ENCODE measurements around the gene BTF3L4. TPM values are rescaled to one million over a fixed set of nuclear protein-coding genes. Genes with fewer than 3 reads are reported as not detected.

Gene BTF3L4
- total RNA-seq, 4 donors from 2014 or later = 46.9 to 61.9 (median 49.0) TPM

DNA sequence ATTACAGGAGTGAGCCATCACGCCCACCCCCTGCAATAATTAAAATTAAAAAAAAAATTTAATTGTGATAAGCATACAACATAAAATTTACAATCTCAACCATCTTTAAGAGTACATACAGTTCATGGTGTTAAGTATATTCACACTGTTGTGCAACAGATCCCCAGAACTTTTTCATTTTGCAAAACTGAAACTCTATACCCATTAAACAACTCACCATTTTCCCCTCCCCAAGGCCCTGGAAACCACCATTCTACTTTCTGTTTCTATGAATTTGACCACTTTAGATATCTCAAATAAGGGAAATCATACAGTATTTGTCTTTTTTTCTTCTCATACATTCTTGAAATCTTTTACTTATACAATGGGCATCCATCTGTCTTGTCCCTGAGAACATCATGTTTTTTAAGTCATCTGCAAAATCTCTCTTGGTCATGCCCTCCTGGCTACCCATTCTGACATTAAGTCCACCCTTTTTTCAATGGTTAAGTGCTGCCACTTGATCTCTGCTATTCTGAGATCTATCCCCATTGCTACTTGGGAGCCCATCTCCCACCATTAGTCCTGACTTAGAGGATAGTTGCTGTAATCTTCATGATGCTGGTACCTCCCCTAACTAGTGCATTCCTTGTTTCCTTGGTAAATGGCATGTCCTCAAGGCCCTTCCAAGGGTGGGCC is 46.4 kb downstream of the BTF3L4 start:
- H3K4me3 ChIP-seq (ENCODE audit: low read depth, poor library complexity, severe bottlenecking) = no peak overlapping the region
- intact Hi-C loops (cut with DNase I; ENCODE audit: low total_unique reads) = no loop called here
- DNase-seq (ENCODE audit: low spot score in 2 of 2) = no peak
- 88 to 97% methylated on average over 1 of the region's 1 CpG for WGBS, 2 donors
- TF ChIP-seq POLR2A (IDR thresholded peaks at IDR 0.05) = no peak
- TF ChIP-seq, protein P1, sequence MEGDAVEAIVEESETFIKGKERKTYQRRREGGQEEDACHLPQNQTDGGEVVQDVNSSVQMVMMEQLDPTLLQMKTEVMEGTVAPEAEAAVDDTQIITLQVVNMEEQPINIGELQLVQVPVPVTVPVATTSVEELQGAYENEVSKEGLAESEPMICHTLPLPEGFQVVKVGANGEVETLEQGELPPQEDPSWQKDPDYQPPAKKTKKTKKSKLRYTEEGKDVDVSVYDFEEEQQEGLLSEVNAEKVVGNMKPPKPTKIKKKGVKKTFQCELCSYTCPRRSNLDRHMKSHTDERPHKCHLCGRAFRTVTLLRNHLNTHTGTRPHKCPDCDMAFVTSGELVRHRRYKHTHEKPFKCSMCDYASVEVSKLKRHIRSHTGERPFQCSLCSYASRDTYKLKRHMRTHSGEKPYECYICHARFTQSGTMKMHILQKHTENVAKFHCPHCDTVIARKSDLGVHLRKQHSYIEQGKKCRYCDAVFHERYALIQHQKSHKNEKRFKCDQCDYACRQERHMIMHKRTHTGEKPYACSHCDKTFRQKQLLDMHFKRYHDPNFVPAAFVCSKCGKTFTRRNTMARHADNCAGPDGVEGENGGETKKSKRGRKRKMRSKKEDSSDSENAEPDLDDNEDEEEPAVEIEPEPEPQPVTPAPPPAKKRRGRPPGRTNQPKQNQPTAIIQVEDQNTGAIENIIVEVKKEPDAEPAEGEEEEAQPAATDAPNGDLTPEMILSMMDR (IDR thresholded peaks at IDR 0.05) = no peak

DNA sequence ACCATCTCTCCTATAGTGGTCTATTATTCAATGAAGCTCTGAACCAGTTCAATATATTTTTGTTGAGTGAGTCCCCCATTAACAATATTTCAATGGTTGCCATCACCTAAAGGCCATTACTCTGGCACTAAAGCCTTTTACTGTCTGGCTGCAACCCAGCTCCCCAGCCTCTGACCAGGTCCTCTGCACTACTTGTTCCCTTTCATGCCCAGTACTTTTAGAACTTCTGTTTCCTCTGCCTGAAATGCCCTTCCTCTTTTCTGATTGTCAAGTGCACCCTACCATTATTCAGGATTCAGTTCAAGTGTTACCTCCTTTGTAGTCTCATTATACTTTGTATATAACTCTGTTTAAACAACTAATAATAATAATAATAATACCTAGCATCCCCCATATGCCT is 55.4 kb downstream of the BTF3L4 start:
- no peak for TF ChIP-seq POLR2A (IDR thresholded peaks at IDR 0.05)
- TF ChIP-seq, protein P1 (IDR thresholded peaks at IDR 0.05) = no peak
- no peak overlapping the region for H3K4me3 ChIP-seq (ENCODE audit: low read depth, poor library complexity, severe bottlenecking)
- DNase-seq (ENCODE audit: low spot score in 2 of 2) = no peak
- intact Hi-C loops (cut with DNase I; ENCODE audit: low total_unique reads) = no loop called here

DNA sequence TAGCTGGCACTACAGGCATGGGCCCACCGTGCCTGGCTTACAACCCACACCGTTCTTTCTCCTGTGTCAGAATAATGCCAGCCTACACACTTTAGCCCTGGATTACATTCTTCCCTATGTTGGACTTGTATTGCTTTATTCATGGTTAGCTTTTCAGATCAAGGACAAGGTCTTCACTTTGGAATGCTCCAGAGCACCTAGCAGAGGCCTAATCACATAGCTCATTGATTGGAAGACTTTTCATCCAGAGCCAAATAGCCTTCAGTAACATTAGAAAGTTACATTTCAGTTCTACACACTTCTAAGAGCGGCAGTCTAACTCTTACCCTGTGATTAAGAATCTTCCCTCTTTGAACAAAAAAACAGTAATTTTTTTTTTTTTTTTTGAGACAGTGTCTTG is 56.4 kb downstream of the BTF3L4 start:
- intact Hi-C loops (cut with DNase I; ENCODE audit: low total_unique reads) = no loop called here
- 82 to 86% methylated on average over 3 of the region's 3 CpGs for WGBS, 2 donors
- DNase-seq (ENCODE audit: low spot score in 2 of 2) = no peak
- TF ChIP-seq, protein P1 (IDR thresholded peaks at IDR 0.05) = no peak
- no peak for TF ChIP-seq POLR2A (IDR thresholded peaks at IDR 0.05)
- H3K4me3 ChIP-seq (ENCODE audit: low read depth, poor library complexity, severe bottlenecking) = no peak overlapping the region

DNA sequence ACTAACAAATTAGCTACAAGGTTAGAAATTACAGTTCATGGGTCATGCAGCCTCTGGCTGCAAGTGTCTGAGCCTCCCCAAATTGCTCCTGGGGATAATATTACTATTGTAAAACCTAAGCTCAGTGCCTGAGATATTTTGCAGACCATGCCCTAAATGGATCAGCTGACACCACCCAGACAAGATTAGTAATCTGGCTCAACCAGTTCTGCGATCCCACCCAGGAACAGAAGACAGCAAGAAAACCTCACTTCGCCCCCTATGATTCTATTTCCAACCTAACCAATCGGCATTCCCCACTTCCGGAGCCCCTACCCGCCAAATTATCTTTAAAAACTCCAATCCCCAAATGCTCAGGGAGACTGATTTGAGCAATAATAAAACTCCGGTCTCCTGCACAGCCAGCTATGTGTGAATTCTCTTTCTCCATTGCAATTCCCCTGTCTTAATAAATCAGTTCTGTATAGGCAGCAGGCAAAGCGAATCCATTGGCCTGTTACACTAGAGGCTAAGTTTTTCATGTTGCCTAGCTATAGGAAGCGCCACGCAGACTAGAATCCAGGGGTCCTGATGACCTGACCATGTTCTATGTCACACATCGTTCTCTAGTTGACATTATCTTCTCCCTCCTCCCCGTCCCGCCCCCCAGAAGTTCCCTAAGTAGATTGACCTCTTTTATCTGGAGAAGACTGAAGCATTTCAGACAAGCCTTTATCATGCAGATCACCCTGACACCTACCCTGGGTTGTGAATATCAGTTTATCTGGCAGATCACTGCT is 63.4 kb downstream of the BTF3L4 start:
- 47 to 62% methylated on average over 12 of the region's 12 CpGs for WGBS, 2 donors
- H3K4me3 ChIP-seq (ENCODE audit: low read depth, poor library complexity, severe bottlenecking) = no peak overlapping the region
- intact Hi-C loops (cut with DNase I; ENCODE audit: low total_unique reads) = no loop called here
- TF ChIP-seq POLR2A (IDR thresholded peaks at IDR 0.05) = no peak
- TF ChIP-seq, protein P1 (IDR thresholded peaks at IDR 0.05) = no peak
- DNase-seq (ENCODE audit: low spot score in 2 of 2) = no peak

DNA sequence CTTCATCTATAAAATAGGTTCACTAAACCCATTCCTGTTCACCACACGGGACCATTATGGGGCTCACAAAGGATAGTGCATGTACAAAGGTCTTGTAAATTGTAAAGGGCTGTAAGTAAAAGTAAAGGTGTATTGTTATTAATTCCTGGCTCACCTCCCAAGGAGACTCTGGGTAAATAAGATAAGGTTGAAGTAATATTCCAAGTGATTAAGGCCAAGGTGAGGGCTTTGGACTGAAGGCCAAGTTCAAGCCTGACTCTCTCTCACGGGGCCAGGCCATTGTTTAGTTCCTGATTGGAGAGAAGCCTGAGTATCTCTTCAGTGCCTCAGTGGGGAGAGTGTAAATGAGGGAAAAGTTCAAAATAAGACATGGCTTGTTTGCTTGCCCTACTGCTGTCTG is 66.3 kb downstream of the BTF3L4 start:
- H3K4me3 ChIP-seq (ENCODE audit: low read depth, poor library complexity, severe bottlenecking) = no peak overlapping the region
- DNase-seq (ENCODE audit: low spot score in 2 of 2) = no peak
- TF ChIP-seq, protein P1 (IDR thresholded peaks at IDR 0.05) = no peak
- no peak for TF ChIP-seq POLR2A (IDR thresholded peaks at IDR 0.05)
- 68 to 73% methylated on average over 2 of the region's 2 CpGs for WGBS, 2 donors
- intact Hi-C loops (cut with DNase I; ENCODE audit: low total_unique reads) = no loop called here
